HG03571 (cell line): ENCODE results near the gene FOCAD.

ENCODE experiments used
- ATAC-seq: cut with Tn5 transposase; IDR thresholded peaks from one replicate; pipeline ENCODE4 v1.9.1; 2021; ENCODE audit not compliant: unreplicated experiment

Gene FOCAD

DNA sequence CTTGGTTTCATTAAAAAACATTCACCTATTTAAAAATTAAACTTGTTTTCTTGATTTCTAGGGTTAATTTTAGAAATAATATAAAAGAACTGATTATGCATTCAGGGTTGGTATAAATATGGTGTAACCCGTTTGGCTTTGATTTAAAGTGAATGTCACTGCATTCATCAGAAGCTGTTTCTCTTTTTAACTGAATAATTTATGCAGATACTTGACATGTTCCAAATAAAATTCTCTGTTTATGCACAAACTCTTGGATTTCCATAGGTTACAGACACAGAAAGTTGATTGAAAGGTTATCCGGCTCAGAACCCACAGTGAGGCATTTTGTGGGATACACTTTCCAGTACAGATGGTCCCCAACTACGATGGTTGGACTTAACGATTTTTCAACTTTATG lies 186.1 kb downstream of the FOCAD start:
- ATAC-seq = no peak

DNA sequence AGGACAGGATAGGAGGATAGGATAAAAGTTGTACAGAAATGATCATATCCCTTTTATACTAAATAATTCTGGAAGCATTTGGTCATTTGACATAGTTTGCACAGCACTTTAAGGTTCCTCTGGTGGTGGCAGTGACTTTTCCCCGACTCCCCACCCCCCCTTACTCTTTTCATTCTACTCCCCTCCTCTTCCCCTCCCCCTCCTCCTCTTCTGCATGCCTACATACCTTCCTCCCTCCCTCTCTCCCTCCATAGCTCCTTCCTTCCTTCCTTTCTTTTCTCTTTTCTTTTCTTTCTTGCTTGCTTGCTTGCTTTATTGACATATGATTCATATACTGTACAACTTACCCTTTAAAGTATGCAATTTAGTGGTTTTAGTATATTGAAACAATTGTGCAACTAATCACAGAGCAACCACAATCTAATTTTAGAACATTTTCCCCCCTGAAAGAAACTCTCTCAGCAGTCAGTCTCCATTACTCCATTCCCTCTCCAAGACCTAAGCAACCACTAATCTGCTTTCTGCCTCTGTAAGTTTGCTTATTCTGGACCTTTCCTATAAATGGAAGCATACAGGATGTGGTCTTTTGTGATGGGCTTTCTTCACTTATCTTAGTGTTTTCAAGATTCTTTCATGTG lies 188.4 kb downstream of the FOCAD start:
- ATAC-seq = no peak

DNA sequence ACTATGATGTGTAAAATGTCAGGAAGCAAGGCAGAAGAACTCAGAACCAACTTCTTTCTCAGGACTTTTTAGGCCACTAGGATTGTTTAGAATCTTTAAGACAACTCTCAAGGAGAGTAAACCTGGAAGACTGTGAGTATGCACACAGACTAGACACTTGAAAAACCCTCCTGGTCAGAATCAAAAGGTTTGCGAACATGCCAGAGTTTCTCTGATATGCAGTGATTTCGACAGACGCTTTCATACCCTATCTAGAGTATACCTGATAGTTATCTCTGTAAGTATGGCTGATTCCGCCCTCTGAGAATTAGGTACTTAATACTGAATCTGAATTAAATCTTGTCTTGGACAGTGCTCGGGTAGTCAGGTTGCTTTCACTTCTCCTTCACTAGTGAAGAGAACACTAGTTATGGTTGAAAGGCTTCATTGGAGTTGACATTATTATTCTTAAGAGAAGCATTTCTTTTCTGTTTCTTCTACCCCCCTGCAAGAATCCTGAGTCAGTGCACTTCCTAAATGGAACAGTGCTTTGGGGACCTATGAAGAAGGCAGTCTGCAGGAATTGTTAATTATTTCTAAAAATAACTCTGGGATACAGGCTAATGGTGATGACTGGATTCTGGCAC lies 189.3 kb downstream of the FOCAD start:
- ATAC-seq = no peak

DNA sequence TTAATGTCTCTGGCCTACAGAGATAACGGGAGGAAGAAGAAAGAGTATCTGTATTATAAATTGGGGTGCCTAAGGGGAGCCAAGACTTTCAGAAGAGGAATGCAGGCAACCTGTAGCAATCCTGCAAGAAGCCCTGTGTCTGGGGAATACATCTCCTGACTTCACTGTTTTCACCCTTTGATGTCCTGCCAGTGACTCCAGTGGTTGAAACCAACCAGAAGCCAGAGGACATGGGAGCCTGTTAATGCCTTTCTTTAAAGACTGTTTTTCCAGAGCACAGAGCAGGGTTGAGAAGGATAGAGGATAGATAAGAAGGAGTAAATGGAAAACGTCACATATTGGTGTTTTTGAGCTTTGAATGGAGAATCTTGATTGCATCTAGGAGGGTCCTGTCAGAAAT lies 196.2 kb downstream of the FOCAD start:
- ATAC-seq = no peak

DNA sequence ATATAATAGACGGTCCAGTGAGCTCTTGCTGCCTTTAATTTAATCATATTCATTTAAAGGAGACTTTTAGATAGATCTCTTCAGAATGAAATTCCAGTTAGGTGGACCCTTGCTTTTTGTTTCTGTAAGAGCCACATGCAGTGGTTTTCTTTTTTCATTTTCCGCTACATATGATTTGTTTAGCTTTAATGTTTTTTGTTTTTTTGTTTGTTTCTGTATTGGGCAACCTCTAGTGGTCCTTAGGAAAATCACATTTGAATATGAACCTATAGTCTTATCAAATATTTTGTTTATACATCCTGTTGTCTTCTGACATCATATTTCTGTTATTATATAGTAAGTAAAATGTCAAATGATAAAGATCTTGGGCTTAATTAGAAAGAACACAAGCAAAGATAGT lies 196.6 kb downstream of the FOCAD start:
- no peak for ATAC-seq

DNA sequence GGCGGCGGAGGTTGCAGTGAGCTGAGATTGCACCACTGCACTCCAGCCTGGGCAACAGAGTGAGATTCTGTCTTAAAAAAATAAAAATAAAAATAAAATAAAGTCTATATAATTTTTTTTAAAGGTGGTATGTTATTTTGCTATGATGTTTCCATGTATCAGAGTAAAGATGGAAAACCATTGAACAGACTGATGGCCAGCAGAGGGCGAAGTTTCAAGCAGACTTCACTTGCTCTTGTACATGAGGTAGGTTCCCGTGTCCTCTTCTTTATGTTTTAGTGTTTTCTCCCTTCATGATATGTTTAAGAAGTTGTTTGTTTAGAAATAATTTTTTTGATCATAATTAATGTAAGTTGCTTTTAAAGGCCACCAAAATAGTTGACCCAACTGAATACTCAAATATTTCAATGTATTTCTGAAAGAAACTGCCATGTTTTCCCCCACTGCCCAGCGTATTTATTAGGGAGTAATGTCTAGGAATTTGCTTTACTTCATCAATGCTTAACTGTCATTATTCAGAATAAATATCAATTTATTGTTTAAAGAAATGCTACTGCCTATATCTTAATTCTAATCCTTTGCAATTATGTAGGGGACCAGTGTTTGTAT lies 201.0 kb downstream of the FOCAD start:
- ATAC-seq = no peak

DNA sequence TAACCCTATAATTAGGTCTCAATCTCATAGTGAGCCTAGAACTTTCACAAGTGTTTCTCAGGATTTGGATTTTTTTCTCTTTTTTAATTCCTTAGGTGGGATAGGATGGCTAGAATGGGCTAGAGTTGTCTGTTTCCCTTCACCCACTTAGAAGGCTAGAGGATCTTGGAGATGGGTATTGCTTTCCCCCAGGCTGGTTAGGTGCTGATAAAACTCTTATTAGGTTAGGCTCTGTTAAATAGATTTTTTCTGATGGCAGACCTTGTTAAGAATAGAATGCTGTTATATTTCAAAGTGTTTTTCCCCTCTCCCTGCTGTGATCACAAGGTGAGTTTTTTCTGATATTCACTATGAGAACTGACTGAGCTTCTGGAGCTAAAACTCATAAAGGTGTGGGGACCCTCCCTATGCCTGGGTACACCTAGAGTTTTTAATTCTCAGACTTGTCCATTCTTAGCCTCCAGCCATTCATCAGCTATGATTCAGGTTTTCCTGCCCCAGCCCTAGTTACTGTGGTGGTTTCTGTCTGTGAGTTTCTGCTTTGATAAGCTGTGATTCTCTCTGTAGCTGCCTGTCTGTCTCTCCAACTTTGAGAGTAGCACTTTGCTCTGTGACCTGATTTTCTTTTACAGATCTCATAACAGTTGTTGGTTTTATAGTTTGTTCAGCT lies 215.0 kb downstream of the FOCAD start:
- ATAC-seq = no peak

DNA sequence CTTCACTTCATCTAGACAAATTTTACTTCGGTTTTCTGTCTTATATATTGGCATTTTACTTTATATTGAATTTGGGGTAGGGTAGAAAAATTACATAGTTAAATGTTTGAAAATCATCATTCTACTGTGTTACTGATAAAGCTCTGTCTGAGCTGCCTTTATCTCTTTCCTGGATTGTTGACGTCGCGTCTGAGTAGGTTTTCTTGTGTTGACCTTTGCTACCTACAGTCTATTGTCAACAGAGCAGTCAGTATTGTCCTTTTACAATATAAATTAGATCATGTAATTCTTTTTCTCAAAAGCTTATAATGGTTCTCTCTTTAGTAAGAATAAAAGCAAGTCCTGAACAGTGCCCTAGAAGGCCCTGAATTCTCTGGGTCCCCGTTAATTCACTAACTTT lies 219.2 kb downstream of the FOCAD start:
- no peak for ATAC-seq

DNA sequence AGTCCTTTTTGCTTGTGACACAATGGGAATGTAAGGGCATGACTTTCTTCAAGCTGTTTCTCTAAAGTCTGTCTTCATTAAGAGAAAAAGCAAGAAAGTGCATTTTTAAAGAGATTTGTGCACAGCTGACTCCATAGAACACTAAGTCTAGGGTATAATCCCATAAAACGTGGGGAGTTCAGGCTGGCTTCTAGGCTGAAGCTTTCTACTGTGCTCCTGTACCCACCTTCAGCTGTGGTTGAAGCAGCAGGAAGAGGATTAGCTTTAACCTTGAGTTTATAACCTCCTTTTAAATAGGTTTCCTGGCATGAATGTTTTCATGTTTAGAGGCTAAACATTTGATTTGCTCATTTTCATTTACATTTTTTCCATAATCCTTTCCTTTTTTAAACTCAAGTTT lies 220.9 kb downstream of the FOCAD start:
- no peak for ATAC-seq

DNA sequence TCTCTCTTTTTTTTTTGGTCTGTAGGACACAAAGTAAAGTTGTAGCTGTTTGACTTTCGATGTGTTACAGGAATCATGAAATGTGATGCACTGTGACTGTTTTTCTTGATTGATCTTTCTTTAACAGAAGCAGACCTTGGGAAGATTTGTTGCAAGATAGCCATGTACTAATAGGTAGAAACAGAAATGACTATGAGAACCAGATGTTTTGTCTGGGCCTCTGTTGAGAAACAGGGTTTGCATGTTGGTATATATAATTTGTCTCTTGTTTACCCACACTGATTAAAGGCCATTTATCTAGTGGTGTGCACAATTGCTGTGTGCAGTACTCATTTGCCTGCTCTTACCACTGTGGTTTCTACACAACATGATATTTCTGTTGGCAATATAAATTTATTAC lies 222.3 kb downstream of the FOCAD start:
- ATAC-seq = no peak

DNA sequence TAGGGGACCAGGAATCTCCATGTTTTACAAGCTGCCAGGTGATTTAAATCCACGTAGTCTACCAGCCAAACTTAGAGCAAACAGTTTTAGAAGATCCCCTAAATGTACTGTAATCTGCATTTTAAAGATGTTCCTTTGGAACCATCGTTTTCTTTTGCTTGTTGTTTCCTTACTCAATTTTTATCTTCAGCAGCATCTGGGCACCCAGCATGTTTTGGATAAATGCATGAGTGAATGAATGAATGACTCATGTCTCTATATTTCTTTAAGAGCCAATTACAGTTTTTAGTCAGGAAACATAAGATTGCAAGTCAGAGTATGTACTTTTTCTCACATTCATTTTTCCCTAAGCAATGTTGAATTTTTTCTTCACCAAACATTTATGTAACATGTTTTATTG lies 224.4 kb downstream of the FOCAD start:
- ATAC-seq = no peak

DNA sequence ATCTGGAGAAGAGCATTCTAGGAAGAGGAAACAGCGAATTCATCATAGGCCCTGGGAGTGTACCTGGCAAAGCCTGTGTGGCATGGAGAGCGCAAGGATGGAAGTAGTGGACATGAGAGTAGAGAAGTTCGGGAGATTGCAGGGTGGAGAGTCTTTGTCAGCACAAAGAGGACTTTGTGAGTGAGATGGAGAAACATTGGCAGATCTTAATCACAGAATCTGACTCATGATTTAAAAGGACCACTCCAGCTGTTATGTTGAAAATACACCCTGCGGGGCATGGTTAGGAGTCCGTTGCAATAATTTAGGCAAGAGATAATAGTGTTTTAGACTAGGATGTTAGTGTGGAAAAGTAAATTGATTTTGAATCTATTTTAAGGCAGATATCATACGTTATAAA lies 230.5 kb downstream of the FOCAD start:
- ATAC-seq = no peak

DNA sequence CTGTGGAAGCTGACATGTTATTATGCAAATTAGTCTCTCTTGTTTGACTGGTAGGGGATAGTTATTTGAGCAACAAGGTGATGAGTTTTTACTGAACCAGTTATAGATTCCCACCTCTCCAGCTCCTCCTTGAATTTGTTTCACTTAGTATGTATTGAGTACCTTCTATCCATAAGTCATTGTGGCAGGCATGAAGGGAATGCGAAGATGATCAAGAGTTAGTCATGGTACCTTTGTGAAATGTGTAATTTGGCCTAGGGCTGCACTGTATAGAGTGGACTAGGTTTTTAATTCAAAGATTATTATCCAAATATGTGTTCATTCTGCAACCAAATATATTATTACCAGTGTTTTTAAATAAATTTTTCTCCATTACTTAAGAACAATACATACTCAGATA lies 237.3 kb downstream of the FOCAD start:
- no peak for ATAC-seq

DNA sequence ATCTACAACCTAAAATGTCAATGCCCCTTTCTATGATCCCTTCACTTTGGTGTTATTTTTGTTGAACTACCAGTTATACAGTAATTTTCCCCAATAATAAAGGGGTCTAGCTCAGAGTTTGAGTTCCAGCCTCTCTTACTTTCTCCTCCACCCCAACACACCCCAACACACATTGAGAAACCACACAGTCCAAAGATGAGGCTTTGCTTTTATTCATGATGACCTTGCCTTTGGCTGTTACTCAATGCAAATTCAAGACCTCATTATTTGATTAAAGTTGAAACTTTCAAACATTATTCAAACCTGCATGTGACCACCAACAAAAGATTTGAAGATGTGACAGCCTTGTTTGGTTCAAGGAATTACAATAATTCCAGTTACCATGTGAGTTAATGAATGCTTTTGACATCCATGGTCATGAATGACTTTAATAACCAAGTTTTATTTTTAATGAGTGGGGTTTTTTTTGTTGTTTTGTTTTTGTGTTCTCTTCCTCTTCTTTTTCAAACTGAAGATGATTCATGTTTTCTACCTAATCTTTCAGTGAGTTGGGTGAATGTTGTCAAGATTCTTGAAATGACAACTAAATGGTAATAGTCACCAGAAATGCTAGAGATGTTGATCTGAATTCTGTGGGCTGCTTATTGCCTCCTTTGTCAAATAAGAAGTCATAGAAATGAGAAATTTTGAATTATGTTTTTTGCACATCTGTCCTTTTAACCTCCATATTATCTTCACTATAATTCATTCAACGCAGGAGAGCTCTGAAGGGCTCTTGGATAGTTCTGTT lies 241.4 kb downstream of the FOCAD start:
- no peak for ATAC-seq

DNA sequence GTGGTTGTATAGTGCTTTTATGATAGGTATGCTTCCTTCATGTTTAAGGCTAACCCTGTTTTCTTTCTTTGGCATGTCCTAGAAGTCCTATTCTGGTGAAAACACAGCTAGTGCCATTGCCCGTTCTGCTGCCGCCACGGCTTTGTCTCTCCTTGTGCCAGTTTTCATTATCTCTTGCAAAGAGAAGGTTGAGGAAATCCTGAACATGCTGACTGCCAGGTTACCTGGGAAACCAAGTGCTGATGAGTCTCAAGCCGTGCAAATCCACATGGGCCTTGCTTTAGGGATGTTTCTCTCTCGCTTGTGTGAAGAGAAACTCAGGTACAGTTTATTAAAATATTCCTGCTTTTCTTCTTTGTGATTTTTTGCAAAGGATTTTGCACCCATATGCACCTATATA lies 245.2 kb downstream of the FOCAD start:
- ATAC-seq = no peak

DNA sequence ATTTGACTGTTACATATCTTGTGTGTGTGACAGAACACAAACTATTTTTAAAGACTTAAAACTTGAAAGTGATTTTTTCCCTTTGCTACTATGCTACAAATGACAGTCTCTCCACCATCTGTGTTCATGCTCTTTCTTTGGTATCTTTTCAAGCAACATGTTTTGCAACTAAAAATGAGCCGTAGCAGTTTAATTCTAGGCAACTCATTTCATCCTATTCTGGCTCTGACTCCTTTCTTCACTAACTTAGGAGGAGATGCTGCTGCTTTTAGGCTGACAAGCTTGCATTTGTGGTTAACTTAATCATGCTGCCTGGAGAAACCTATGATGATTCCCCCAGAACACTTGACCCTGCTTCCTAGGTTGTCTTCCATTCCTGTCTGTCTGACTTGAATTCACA lies 246.8 kb downstream of the FOCAD start:
- ATAC-seq = no peak

DNA sequence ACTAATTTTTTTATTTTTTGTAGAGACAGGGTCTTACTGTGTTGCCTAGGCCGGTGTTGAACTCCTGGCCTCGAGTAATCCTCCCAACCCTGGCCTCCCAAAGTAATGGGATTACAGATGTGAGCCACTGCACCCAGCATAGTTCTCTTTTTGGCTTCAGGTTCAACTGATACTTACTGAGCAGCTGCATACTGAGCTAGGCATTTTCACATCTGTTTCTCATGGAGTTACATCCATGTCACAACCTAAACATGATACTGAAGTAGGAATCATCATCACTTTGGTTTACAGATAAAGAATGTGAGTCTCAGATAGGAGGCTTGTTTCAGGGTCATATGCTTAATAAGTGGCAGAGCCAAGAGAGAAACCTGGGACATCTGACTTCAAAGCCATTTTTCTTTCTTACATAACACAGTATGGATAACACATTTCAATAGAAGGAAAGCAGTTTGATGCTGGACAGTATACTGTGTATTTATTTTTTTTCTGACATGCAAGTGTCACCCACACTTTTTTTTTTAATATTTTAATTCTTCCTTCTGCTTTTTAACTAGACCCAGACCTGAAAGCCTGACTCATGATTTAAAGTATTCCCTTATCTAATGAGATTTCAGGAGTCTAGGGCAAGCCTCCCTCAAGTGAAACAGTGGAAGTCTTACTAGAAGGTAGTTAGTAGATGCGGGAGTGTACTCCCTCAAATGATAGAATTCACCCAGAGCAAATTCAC lies 256.6 kb downstream of the FOCAD start:
- ATAC-seq = peak; percentile 22

DNA sequence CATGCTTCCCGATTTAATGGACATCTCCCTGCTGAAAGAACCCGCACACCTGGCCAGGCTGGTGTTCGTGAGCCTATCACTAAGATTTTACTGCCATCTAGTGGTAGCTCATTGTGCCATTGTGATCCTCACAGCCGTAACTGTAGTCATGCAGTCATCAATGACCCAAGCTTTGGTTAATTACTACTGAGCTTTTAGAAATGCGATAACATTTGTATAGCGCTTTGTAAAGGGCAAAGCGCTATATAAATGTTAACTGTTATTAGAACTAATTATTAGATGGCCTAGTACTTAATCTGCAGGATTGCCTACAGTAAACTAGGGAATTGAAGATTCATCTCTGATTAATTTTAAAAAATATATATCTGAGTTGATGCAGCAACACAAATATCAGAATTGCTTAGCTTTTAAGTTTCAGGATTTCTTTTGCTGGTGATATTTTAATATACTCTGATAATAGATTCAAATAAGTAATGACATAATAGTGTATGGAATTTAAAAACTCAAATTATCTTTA lies 257.2 kb downstream of the FOCAD start:
- ATAC-seq = peak; percentile 98

DNA sequence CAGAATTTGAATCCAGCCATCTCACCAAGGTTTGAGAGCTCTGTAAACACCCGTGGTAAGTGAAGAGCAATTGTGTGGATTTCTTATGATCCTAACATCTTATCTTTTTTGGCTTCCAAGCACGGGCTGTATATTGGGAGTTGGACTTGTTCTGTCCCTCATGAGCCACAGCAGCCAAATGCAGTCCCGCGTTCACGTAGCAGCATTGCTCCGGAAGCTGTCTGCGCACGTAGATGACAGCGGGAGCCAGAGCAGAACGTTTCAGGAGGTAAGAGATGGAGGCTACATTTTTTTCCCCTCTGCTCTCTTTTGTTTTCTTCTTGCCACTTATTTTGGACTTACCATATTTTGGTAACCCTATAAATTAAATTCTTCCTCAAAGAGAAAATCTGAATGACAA lies 260.4 kb downstream of the FOCAD start:
- ATAC-seq = no peak

DNA sequence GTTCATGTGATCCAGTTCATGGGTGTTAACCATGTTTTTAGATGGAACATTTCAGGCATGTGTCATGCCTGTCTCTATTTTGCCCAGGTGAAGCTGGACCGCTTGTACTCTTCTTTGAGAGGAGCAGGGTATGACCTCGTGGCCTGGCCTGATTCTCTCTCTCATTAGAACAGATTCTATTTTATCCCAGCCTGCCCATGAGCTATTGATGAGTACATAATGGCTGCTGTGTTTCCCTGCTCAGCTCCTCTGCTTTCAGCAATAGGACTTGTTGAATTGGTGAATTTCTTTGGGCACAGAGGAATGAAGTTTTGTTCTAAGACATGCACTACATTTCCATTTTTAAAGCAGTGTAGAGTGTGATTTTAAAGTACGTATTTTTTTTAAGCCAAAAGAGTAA lies 261.2 kb downstream of the FOCAD start:
- no peak for ATAC-seq

DNA sequence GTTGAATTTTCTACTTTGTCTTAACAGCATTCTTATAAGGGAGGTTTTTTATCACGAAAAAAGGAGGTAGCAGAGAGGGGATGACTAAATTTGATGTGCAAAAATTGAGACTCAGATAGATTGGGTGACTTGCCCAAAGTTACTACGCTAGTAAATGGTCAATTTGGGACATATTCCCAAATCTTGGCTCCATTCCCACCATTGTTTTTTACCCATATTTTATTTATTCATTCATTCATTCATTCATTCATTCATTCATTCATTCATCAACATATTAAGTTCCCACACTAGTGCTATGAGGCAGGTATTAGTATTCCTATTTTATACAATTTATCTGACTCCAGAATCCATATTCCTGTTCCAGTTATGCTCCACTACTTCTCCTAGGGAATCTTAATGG lies 261.8 kb downstream of the FOCAD start:
- ATAC-seq = no peak
